K562 (cell line): ENCODE measurements around the gene WDR90. TPM values are rescaled to one million over a fixed set of nuclear protein-coding genes. Genes with fewer than 3 reads are reported as not detected.
A peak's percentile ranks its signal among the peaks of the same experiment; 100 is the strongest.

Source experiments
- ATAC-seq: fragments of 200-7000 bp; cut with Tn5 transposase; 3 replicates; pipeline ENCODE4 v1.9.1; 2020; ENCODE audit warnings: moderate library complexity
- BruUV-seq: library from RNA; stranded (reverse); fragments of 400-500 nt; replicated peaks from 2 replicates; lab custom pipeline; 2021; lab: Mats Ljungman, UMichigan
- CTCF ChIA-PET: fragments of 300-600 bp; formaldehyde crosslinking; extraction: SDS; loops from one replicate; lab custom pipeline; 2021; ENCODE audit warnings: low intra/inter-chr PET ratio; lab: Yijun Ruan, JAX
- POLR2A ChIA-PET: fragments of 300-600, 350-650 bp; sonication (Branson Sonifier 250); formaldehyde crosslinking; extraction: SDS; loops from one replicate; lab custom pipeline; 2021; ENCODE audit warnings: antibody characterized with exemption, inconsistent platforms; lab: Yijun Ruan, JAX
- DNase-seq, 4 experiments: peaks; one replicate each; pipeline versions ENCODE4 v3.0.0 to v3.0.0-alpha.2; 2011 to 2018; ENCODE audit warnings: low spot score in 3 of 4, mixed read lengths in 3 of 4; ENCODE audit errors: extremely low read depth in 1 of 4
- FAIRE-seq: peaks from 2 replicates; lab custom pipeline; 2011; peaks lifted over from hg19 to GRCh38; lab: Jason Lieb, UNC
- H2AFZ ChIP-seq: 2 replicates; pipeline ENCODE4 v1.6.0; 2011; ENCODE audit warnings: low read depth, low read length, control low read depth, inconsistent platforms
- H3K27ac ChIP-seq: fragments of 200-600 bp; 3 replicates; pipeline ENCODE4 v1.8.0; 2011; ENCODE audit warnings: low read depth, mild to moderate bottlenecking, control low read depth, inconsistent platforms, low read length, moderate library complexity, mixed read lengths; ENCODE audit errors: extremely low read depth
- H3K27me3 ChIP-seq, 2 experiments: fragments of 300-600 bp in 1 of 2; 2 replicates in 1 of 2; 3 replicates in 1 of 2; pipeline versions ENCODE4 v1.6.0 to v1.8.0; 2011; ENCODE audit warnings: inconsistent platforms in 2 of 2, low read length in 2 of 2, mild to moderate bottlenecking in 1 of 2, mixed read lengths in 1 of 2, moderate library complexity in 1 of 2; ENCODE audit not compliant: control insufficient read depth in 2 of 2, insufficient read depth in 2 of 2
- H3K36me3 ChIP-seq: fragments of 300-600 bp; 3 replicates; pipeline ENCODE4 v1.8.0; 2011; ENCODE audit warnings: mild to moderate bottlenecking, low read length, inconsistent platforms; ENCODE audit not compliant: control insufficient read depth, insufficient read depth
- H3K4me1 ChIP-seq, 2 experiments: fragments of 200-600 bp in 1 of 2; replicated peaks in 1 of 2; 2 replicates in 1 of 2; 3 replicates in 1 of 2; pipeline versions ENCODE4 v1.5.1 to v1.8.0; 2011; ENCODE audit warnings: inconsistent platforms in 2 of 2, low read length in 2 of 2, mild to moderate bottlenecking in 1 of 2, mixed read lengths in 1 of 2, moderate library complexity in 1 of 2; ENCODE audit not compliant: control insufficient read depth in 2 of 2, insufficient read depth in 2 of 2
- H3K4me2 ChIP-seq: 2 replicates; pipeline ENCODE4 v1.6.1; 2011; ENCODE audit warnings: low read length, control low read depth, inconsistent platforms, mixed read lengths; ENCODE audit not compliant: insufficient read depth
- H3K4me3 ChIP-seq: fragments of 200-600 bp; sonication (generic), shearing (Covaris generic); 2 replicates; pipeline ENCODE4 v1.5.1; 2016; ENCODE audit warnings: control low read depth, inconsistent platforms
- H3K79me2 ChIP-seq: fragments of 200-600 bp; 3 replicates; pipeline ENCODE4 v1.8.0; 2011; ENCODE audit warnings: low read length, inconsistent platforms; ENCODE audit not compliant: control insufficient read depth, insufficient read depth
- H3K9ac ChIP-seq, 2 experiments: 2 replicates each; pipeline versions ENCODE4 v1.6.0 to v1.6.1; 2011; ENCODE audit warnings: low read depth in 2 of 2, low read length in 2 of 2, control low read depth in 1 of 2, inconsistent platforms in 1 of 2, mild to moderate bottlenecking in 1 of 2, mixed read lengths in 1 of 2; ENCODE audit not compliant: insufficient read depth in 1 of 2
- H3K9me1 ChIP-seq: one replicate; pipeline ENCODE4 v1.6.0; 2011; ENCODE audit warnings: inconsistent platforms, mild to moderate bottlenecking, low read length, moderate library complexity; ENCODE audit not compliant: control insufficient read depth, insufficient read depth
- H3K9me3 ChIP-seq: replicated peaks from 2 replicates; pipeline ENCODE4 v1.5.1; 2011; ENCODE audit warnings: low read depth, low read length, inconsistent platforms; ENCODE audit not compliant: control insufficient read depth, insufficient read depth
- H4K20me1 ChIP-seq: replicated peaks from 2 replicates; pipeline ENCODE4 v1.6.1; 2011; ENCODE audit warnings: low read length, inconsistent platforms, mixed read lengths; ENCODE audit not compliant: control insufficient read depth, insufficient read depth
- COPS2 ChIP-seq: fragments of 450-650 bp; conservative IDR thresholded peaks from 2 replicates; pipeline ENCODE4 v1.6.1; 2016; ENCODE audit warnings: mild to moderate bottlenecking, moderate library complexity
- ETS1 ChIP-seq: conservative IDR thresholded peaks from 2 replicates; pipeline ENCODE4 v1.6.1; 2011; ENCODE audit warnings: low read depth, mild to moderate bottlenecking, low read length; ENCODE audit not compliant: control insufficient read depth
- HMGN3 ChIP-seq: IDR thresholded peaks from 2 replicates; pipeline ENCODE4 v1.6.1; 2011; ENCODE audit warnings: borderline replicate concordance, low read depth, mild to moderate bottlenecking, mixed read lengths, low read length; ENCODE audit not compliant: insufficient read length; ENCODE audit errors: extremely low read depth
- HMGXB4 ChIP-seq: sonication (generic); formaldehyde crosslinking; IDR thresholded peaks from 2 replicates; pipeline ENCODE4 v1.8.1; 2023; ENCODE audit warnings: mild to moderate bottlenecking, missing genetic modification reagents
- HNRNPK ChIP-seq: fragments of 200-400 bp; formaldehyde crosslinking; IDR thresholded peaks from one replicate; pipeline ENCODE4 v1.6.1; 2018; ENCODE audit warnings: mild to moderate bottlenecking, low read depth, low read length; ENCODE audit not compliant: poor library complexity, severe bottlenecking
- MNT ChIP-seq, 2 experiments: fragments of 450-650 bp; conservative IDR thresholded peaks; 2 replicates each; pipeline ENCODE4 v1.6.1; 2017; ENCODE audit warnings: mild to moderate bottlenecking in 2 of 2, moderate library complexity in 2 of 2
- NFYB ChIP-seq: IDR thresholded peaks from 2 replicates; pipeline ENCODE4 v1.6.1; 2011; ENCODE audit warnings: mild to moderate bottlenecking, moderate library complexity; ENCODE audit not compliant: insufficient read length; ENCODE audit errors: extremely low read depth
- POLR2G ChIP-seq: fragments of 200-400 bp; formaldehyde crosslinking; IDR thresholded peaks from 2 replicates; pipeline ENCODE4 v1.6.1; 2017; ENCODE audit warnings: low read depth, mild to moderate bottlenecking, antibody characterized with exemption, low read length, moderate library complexity
- RUNX1 ChIP-seq: sonication (generic); IDR thresholded peaks from 2 replicates; pipeline ENCODE4 v1.6.1; 2016; ENCODE audit warnings: antibody characterized with exemption, low read depth
- SAP30 ChIP-seq: fragments of 200-600 bp; sonication (generic); IDR thresholded peaks from 2 replicates; pipeline ENCODE4 v1.6.1; 2012; ENCODE audit warnings: borderline replicate concordance, low read depth, mild to moderate bottlenecking, moderate library complexity, low read length, control low read depth, inconsistent platforms; ENCODE audit not compliant: insufficient read depth, poor library complexity, severe bottlenecking
- SMAD1 ChIP-seq: fragments of 150-350 bp; IDR thresholded peaks from 2 replicates; pipeline ENCODE4 v1.6.1; 2014; ENCODE audit warnings: low read length, low read depth; ENCODE audit not compliant: partially characterized antibody
- TCF3 ChIP-seq: sonication (generic); formaldehyde crosslinking; IDR thresholded peaks from 2 replicates; pipeline ENCODE4 v1.4.0; 2020; ENCODE audit warnings: mild to moderate bottlenecking, missing genetic modification reagents
- XRCC4 ChIP-seq: IDR thresholded peaks from one replicate; pipeline ENCODE4 v1.6.1; 2011; ENCODE audit not compliant: insufficient read depth, insufficient read length; ENCODE audit errors: extremely low read depth
- ZNF740 ChIP-seq, 3 experiments: fragments of 200-800 bp in 1 of 3; sonication (Bioruptor generic) in 1 of 3; sonication (generic) in 1 of 3; formaldehyde crosslinking in 1 of 3; IDR thresholded peaks; 2 replicates each; pipeline versions ENCODE4 v1.6.1 to v1.8.0; 2016 to 2022; ENCODE audit warnings: mild to moderate bottlenecking in 2 of 3, missing compliant biosample characterization in 2 of 3, missing genetic modification characterization in 2 of 3, missing genetic modification reagents in 1 of 3
- WGBS: fragments of 100-300 bp; shearing (Covaris generic); methylation state at CpG from one replicate; pipeline ENCODE4 v1.1.6; 2016; ENCODE audit warnings: low coverage, mixed read lengths; ENCODE audit not compliant: insufficient coverage; ENCODE audit errors: missing lambda C conversion rate; 5-methylcytosine and 5-hydroxymethylcytosine counted together
- in situ Hi-C: fragments of 300-500 bp; cut with MboI; formaldehyde crosslinking; loops from 4 replicates; pipeline ENCODE4 v1.15.0; 2018; ENCODE audit warnings: inconsistent platforms, mixed read lengths
- intact Hi-C: fragments of 100-400 bp; cut with micrococcal nuclease; formaldehyde crosslinking; loops from 2 replicates; pipeline ENCODE4 v1.14.2; 2022
- polyA plus RNA-seq, 8 experiments: library from polyadenylated mRNA; depleted of rRNA in 4 of 8; stranded (reverse) in 5 of 8; unstranded in 3 of 8; fragments of >200 nt; fragmentation: Nextera tagmentation in 2 of 8; fragmentation: Illumina TruSeq in 1 of 8; extraction: Ambion mirVana in 2 of 8; extraction: Trizol in 1 of 8; gene quantifications; 2 replicates each; pipeline versions ENCODE4 v1.2.1 to v1.2.3, GENCODE V29; 2011 to 2014; ENCODE audit warnings: inconsistent platforms in 1 of 8, missing spikeins in 1 of 8
- total RNA-seq, 7 experiments: library from RNA; depleted of rRNA in 6 of 7; stranded (reverse); fragments of >200 nt in 6 of 7; fragmentation: Illumina TruSeq in 2 of 7; extraction: Trizol in 2 of 7; gene quantifications; 2 replicates each; pipeline versions ENCODE4 v1.2.1 to v1.2.3, GENCODE V29; 2011 to 2021; ENCODE audit warnings: low replicate concordance in 1 of 7

The WDR90 gene
- total and polyA plus RNA-seq, 9 of the 15 experiments (the other 6 are each of a cell fraction or from before 2014, with no cell fraction given): 0.44 to 12.6 (median 3.3) TPM

GRCh38 chr16:686459-687260, 37.5 kb downstream of the WDR90 start:
- 95% methylated on average over 44 of the region's 51 CpGs for WGBS
- FAIRE-seq (no peak), DNase-seq (no peak), ATAC-seq (no peak)
- H2AFZ ChIP-seq: no peak overlapping the region
- H3K27ac ChIP-seq: no peak overlapping the region
- H3K79me2 ChIP-seq: peaks cover 41% of the 10 kb centered on the region
- ChIA-PET POLR2A (interaction anchor here (1.4 kb wide), 1 partner anchor 9 kb away, joined by 5 read pairs; no protein-coding TSS in a partner anchor), CTCF (no interaction called here)
- H4K20me1 ChIP-seq: peaks cover 11% of the 10 kb centered on the region
- no TSS peak for BruUV-seq
- H3K4me3 ChIP-seq: no peak overlapping the region
- no peak overlapping the region for H3K9ac ChIP-seq
- H3K36me3 ChIP-seq: peaks cover 61% of the 10 kb centered on the region
- intact Hi-C loops: no loop called here
- H3K9me1 ChIP-seq: peaks cover 15% of the 10 kb centered on the region
- in situ Hi-C loops: no loop called here
- no peaks in the 10 kb centered on the region for H3K9me3 ChIP-seq
- H3K27me3 ChIP-seq: no peaks in the 10 kb centered on the region
- peaks cover 24 to 93% of the 10 kb centered on the region in 2 experiments for H3K4me1 ChIP-seq
- no peak overlapping the region for H3K4me2 ChIP-seq
- TF ChIP-seq HNRNPK (no peak), MNT (conservative IDR thresholded peaks at IDR 0.05) (no peak), TCF3 (CRISPR knock-in tag) (no peak), RUNX1 (no peak), HMGXB4 (CRISPR knock-in tag) (no peak), XRCC4 (no peak), ZNF740 (CRISPR knock-in tag; IDR thresholded peaks at IDR 0.05) (no peak), ZNF740 (tag; IDR thresholded peaks at IDR 0.05) (no peak), ETS1 (no peak), SAP30 (no peak), NFYB (no peak), COPS2 (no peak), HMGN3 (peak; percentile 14), SMAD1 (no peak), POLR2G (peak; percentile 44)
